NOMO-1 treated with dmso at 0.1 percent for 144 hours (cell line): ENCODE measurements around the gene FTO.
"Not testable (repeated sequence)": the region's sequence is repeated elsewhere in the genome, so short reads cannot be mapped to it uniquely, and the experiment has no call there.

ENCODE experiments used
- DNase-seq: peaks from one replicate; lab custom pipeline; 2025; ENCODE audit not compliant: unreplicated experiment; lab: John Stamatoyannopoulos, UW

The FTO gene

DNA sequence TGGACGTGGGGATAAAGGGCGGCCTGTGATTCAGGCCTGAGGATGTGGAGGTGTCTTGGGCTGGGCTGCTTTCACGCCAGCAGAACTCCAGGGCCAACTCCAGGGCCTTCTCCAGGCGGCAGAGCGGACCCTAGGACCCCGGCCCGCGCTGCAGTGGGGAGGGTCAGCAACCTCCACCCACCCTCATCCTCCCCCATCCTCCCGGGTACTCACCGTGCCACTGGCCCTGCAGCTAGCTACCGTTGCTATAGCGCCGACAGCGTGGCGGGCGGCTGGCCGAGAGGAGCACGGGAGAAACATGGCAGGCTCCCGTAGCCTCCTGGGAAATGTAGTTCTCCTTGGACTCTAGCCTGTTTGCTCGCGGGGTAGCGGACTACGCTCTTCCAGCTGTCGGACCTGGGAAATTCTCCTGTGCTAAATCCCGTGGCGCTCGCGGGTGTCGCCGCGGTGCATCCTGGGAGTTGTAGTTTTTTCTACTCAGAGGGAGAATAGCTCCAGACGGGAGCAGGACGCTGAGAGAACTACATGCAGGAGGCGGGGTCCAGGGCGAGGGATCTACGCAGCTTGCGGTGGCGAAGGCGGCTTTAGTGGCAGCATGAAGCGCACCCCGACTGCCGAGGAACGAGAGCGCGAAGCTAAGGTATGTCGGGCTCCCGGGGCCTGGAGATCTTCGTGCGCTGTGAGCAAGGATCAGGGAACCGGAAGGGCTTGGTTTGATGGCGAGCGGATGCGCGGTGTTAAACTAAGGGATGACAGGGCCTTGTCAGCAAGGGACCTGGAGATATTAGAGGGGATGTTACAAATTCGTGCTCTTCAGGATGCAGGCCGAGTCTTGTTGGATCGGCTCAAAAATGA lies at the start of gene FTO, which contains the start of gene RPGRIP1L:
Gene FTO, plus strand, starts transcription at position 567 of the 855 bp plus-strand sequence.
Gene RPGRIP1L, minus strand, starts transcription at position 270 of the 855 bp plus-strand sequence. CDS start 3,136 bp downstream, outside the sequence.
- peak; percentile 95 for DNase-seq

GRCh38 chr16:53654946-53655345 lies 49.0 kb upstream of the FTO start:
- no peak for DNase-seq

GRCh38 chr16:53662072-53662471 lies 41.9 kb upstream of the FTO start:
- DNase-seq = no peak

DNA sequence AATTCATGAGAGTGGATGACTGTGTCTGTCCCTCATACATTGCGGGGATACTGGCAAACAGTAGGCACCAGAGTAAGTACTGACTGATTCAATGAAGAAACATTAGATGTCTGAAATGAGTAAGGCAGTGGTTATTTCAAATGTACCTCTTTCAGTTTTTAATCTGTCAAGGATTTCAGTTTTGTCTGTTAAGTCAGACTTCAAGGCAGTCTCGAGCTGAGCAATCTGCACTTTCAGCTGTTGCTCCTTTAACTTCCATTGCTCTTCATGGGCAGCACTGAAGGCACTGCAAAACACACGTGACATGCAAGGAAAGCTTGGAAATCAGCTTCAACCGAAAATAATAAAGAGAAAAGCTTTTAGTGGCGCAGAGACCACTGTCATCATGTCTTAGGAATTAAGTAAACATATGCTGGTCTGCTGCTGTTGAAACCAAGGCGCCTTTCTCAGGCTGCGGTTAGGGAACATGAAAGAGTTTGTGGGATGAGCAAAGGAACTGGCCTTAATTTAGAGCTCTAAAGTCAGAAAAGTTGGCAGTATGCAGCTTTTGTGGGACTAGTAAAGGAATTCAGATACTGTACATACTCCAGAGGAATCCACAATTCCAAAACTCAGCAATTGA lies 39.1 kb upstream of the FTO start:
- no peak for DNase-seq

DNA sequence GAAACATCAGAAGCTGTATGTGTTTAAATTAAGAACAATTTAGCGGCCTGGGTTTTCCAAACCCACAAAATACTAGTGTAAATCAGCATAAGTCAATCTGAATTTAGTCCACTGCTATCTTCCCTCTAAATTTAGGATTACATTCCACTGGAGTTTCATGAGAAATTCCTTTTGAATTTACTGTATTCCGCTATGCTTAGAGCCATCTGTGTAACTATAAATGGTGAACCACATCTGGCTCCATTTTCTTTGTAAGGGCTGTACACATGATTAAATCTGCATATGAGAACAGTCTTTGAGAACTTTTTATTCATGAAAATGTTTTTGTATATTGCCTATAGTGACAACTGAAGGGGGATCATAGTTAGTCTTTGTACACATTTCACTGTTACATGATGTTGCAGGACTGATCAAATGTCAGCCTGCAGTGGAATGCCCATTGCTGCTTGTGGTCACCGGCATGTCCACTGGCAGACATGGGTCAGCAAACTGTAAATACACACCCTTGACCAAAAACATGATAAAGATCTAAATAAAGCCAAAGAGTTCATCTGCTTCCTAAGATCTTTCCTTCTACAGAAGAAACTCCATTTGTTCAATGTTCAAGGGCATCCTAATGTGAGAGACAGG lies 37.1 kb upstream of the FTO start:
- no peak for DNase-seq

- DNase-seq = no peak
These were observed 35.1 kb upstream of the FTO start for GRCh38 chr16:53668869-53669268.

DNA sequence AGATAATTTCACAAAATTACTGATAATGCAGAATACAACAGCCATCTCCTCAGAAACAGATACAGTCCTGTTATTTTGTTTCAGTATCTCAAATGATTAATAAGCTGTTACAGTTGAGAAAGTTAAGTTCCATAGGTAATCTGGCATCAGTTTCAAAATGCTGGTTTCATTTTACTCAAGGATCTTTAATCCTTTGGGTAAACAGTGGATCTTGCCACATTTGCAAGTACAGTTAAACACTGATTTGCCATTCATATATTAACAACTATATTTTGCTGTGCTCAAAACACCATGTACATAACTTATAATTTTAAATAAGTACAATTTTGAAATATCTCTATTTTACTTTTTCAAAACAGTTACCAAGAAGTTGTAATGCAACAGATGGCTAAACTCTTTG lies 31.5 kb upstream of the FTO start:
- DNase-seq = no peak

GRCh38 chr16:53673189-53673588 lies 30.8 kb upstream of the FTO start:
- no peak for DNase-seq

GRCh38 chr16:53678155-53678554 lies 25.8 kb upstream of the FTO start:
- DNase-seq = no peak

DNA sequence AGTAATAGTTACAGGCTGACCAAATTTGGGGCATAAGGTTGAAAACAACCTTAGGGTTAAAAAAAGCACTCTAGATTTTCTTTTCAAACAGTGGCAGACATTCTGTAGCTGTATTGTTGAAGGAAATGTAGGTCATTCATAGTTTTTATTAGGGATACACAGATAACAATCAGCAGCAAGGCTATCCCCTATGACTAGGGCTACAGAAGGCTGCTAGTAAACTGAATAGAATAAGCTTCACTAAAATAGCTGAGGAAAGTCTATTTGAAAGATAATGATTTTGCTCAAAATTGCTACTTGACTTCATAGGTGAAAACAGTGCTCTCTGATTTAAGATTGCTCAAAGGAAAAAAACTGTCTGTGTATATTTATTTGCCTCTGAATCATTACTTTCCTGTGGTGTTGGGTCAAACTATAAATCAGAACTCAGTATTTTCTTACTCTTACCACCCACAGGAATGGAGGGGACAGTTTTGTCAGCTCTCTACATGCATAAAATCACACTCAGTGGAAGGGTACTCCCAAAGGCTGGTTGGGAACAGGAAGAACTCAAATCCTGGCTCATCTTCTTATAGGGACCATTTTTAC lies 25.1 kb upstream of the FTO start:
- DNase-seq = no peak

- no peak for DNase-seq
These were observed 23.2 kb upstream of the FTO start for GRCh38 chr16:53680756-53681155.

- DNase-seq = no peak
These were observed 22.6 kb upstream of the FTO start for GRCh38 chr16:53681354-53681753.

DNA sequence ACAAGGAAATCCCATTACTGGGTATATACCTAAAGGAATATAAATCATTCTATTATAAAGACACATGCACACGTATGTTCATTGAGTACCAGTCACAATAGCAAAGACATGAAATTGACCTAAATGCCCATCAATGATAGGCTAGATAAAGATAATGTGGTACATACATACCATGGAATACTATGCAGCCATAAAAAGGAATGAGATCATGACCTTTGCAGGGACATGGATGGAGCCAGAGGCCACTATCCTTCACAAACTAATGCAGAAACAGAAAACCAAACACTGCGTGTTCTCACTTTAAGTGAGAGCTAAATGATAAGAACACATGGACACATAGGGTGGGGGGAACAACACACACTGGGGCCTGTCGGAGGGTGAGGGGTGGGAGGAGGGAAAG lies 18.6 kb upstream of the FTO start:
- not testable (repeated sequence) for DNase-seq

- DNase-seq = no peak
These were observed 17.2 kb upstream of the FTO start for GRCh38 chr16:53686710-53687109.

GRCh38 chr16:53689636-53690035 lies 14.3 kb upstream of the FTO start:
- no peak for DNase-seq

DNA sequence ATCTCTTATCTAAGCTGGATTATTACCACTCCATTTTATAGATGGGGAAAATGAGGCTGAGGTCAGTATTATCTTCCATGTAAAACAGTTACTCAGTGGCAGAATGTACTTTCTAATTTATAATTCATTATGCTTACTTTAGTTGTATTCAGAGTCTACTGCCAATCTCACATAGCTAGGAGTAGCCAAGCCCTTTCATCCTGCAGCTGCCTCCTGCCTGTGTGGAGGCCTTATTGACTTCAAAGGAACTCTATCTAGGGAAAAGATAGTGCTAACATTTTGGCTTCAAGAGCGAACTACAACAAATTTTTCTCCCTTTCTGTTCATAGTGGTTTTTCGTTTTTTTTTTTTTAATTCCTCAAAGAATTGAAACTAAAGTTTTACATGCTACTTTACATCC lies 13.2 kb upstream of the FTO start:
- no peak for DNase-seq

- DNase-seq = no peak
These were observed 11.8 kb upstream of the FTO start for GRCh38 chr16:53692146-53692545.

DNA sequence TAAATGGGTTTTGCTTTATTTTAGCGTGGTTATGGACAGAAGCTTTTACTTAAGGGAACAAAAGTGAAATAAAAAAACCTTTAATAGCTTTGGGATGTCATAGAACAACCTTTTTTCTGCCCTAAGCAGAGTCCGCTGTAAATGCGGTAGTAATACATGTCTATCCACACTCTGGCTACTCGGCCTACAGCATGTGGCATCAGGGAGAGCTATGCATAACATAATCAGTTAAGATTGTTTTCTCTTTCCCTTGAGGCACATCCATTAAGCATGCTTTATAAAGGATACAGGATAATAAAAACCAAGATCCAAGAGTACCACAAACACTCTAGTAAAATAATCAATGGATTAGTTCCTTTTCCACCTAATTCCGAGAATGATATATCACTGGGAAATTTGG lies 10.6 kb upstream of the FTO start:
- DNase-seq = no peak

DNA sequence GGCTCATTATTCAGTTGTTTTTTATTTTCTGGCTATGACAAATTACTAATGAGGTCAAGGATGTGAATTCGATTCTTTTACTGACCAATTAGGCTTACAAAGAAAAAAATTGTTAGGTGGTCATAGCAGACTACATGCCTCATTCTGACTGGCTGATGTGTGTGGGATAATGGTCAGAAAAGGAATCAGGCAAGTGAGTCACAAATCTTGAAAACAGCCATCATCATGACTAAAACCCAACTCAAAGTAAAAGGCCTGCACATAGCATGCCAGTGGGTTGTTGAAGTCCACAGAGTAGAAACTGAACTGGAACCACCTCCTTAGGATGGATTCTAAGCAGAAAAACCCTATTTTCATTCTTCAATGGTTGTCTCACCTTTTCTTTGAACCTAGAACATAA lies 8.9 kb upstream of the FTO start:
- DNase-seq = no peak

- DNase-seq = not testable (repeated sequence)
These were observed 5.7 kb upstream of the FTO start for GRCh38 chr16:53698271-53698670.

DNA sequence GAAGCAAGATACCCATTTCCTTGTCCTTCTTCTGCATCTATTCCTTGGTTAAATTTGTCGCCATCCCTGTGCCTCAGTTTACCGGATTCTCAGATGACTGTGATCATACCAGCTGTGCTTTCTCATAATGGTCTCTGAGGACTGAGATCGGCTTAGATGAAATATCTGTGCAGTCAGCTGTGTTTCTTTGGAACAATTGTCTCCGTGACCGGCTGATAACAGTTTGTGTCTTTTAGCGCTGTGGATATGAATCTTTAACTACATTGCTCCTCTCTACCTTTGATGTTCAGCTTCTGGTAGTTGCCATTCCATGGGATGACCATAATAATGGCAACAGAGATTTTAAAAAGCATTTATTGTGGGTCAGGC lies 473 bp downstream of the FTO start:
- DNase-seq = no peak

- no peak for DNase-seq
These were observed 3.7 kb downstream of the FTO start for GRCh38 chr16:53707671-53708070.
